SK-N-SH (cell line): ENCODE data around the gene AMELX. TPM values are rescaled to one million over a fixed set of nuclear protein-coding genes. Genes with fewer than 3 reads are reported as not detected.

Experiments used
- CTCF ChIA-PET: fragments of 300-600, 350-600 bp; formaldehyde crosslinking; extraction: SDS; loops from one replicate; lab custom pipeline; 2021; lab: Yijun Ruan, JAX
- POLR2A ChIA-PET: fragments of 350-600 bp; sonication (Branson Sonifier 250); formaldehyde crosslinking; extraction: SDS; loops from one replicate; lab custom pipeline; 2020; ENCODE audit warnings: antibody characterized with exemption, inconsistent platforms; lab: Yijun Ruan, JAX
- DNase-seq: peaks from one replicate; pipeline ENCODE4 v3.0.0; 2012
- H2AFZ ChIP-seq: fragments of 200-600 bp; sonication (generic); 2 replicates; pipeline ENCODE4 v1.8.1; 2016; ENCODE audit warnings: antibody characterized with exemption, mild to moderate bottlenecking, low read depth
- H3F3A ChIP-seq: fragments of 200-600 bp; sonication (generic); replicated peaks from 2 replicates; pipeline ENCODE3; 2016; ENCODE audit warnings: antibody characterized with exemption, mild to moderate bottlenecking; ENCODE audit not compliant: insufficient read depth
- H3K27ac ChIP-seq, 2 experiments: fragments of 200-500 bp in 1 of 2; fragments of 200-600 bp in 1 of 2; sonication (Bioruptor generic) in 1 of 2; sonication (generic), shearing (Covaris generic) in 1 of 2; 2 replicates each; pipeline versions ENCODE4 v1.5.1 to v1.6.1; 2014 to 2016; ENCODE audit warnings: low read depth in 2 of 2, inconsistent platforms in 1 of 2, low read length in 1 of 2, mild to moderate bottlenecking in 1 of 2, mixed read lengths in 1 of 2
- H3K27me3 ChIP-seq: fragments of 200-600 bp; sonication (generic), shearing (Covaris generic); 2 replicates; pipeline ENCODE4 v1.6.1; 2016; ENCODE audit warnings: mixed run types; ENCODE audit not compliant: insufficient read depth
- H3K36me3 ChIP-seq, 2 experiments: fragments of 200-500 bp in 1 of 2; fragments of 200-600 bp in 1 of 2; sonication (Bioruptor generic) in 1 of 2; sonication (generic) in 1 of 2; replicated peaks in 1 of 2; 2 replicates each; pipeline versions ENCODE3 to v1.5.1; 2014 to 2016; ENCODE audit warnings: low read length in 1 of 2, mild to moderate bottlenecking in 1 of 2; ENCODE audit not compliant: insufficient read depth in 2 of 2, control insufficient read depth in 1 of 2
- H3K4me1 ChIP-seq, 2 experiments: fragments of 200-500 bp in 1 of 2; fragments of 200-600 bp in 1 of 2; sonication (Bioruptor generic) in 1 of 2; sonication (generic), shearing (Covaris generic) in 1 of 2; 2 replicates each; pipeline versions ENCODE4 v1.5.1 to v1.6.1; 2014 to 2016; ENCODE audit warnings: low read depth in 1 of 2, low read length in 1 of 2, mixed run types in 1 of 2; ENCODE audit not compliant: insufficient read depth in 2 of 2, control insufficient read depth in 1 of 2
- H3K4me2 ChIP-seq: fragments of 200-600 bp; sonication (generic), shearing (Covaris generic); 2 replicates; pipeline ENCODE4 v1.6.1; 2017; ENCODE audit warnings: mixed run types
- H3K4me3 ChIP-seq, 2 experiments: fragments of 200-500 bp in 1 of 2; fragments of 200-600 bp in 1 of 2; sonication (Bioruptor generic) in 1 of 2; sonication (generic), shearing (Covaris generic) in 1 of 2; 2 replicates each; pipeline versions ENCODE4 v1.5.1 to v1.8.1; 2014 to 2016; ENCODE audit warnings: low read depth in 2 of 2, inconsistent platforms in 1 of 2, low read length in 1 of 2, mild to moderate bottlenecking in 1 of 2, mixed read lengths in 1 of 2, moderate library complexity in 1 of 2
- H3K79me2 ChIP-seq: fragments of 200-600 bp; sonication (generic); 2 replicates; pipeline ENCODE4 v1.8.1; 2017; ENCODE audit warnings: mild to moderate bottlenecking; ENCODE audit not compliant: insufficient read depth
- H3K9ac ChIP-seq: fragments of 200-600 bp; sonication (generic); 2 replicates; pipeline ENCODE4 v1.6.1; 2017; ENCODE audit warnings: mixed run types
- H3K9me2 ChIP-seq: fragments of 200-600 bp; sonication (generic); 2 replicates; pipeline ENCODE4 v1.6.1; 2017; ENCODE audit warnings: mixed run types
- H3K9me3 ChIP-seq: fragments of 200-600 bp; sonication (generic); 2 replicates; pipeline ENCODE4 v1.6.1; 2017; ENCODE audit warnings: mixed run types, mild to moderate bottlenecking, moderate library complexity
- H4K20me1 ChIP-seq: fragments of 200-600 bp; sonication (generic); 2 replicates; pipeline ENCODE4 v1.6.1; 2017; ENCODE audit warnings: mild to moderate bottlenecking, mixed run types; ENCODE audit not compliant: insufficient read depth
- CHD2 ChIP-seq: fragments of 150-350 bp; IDR thresholded peaks from 2 replicates; pipeline ENCODE4 v1.6.1; 2018; ENCODE audit warnings: low read length; ENCODE audit not compliant: partially characterized antibody
- FOSL2 ChIP-seq: IDR thresholded peaks from 2 replicates; pipeline ENCODE4 v1.4.0; 2012; ENCODE audit warnings: low read depth, mild to moderate bottlenecking, moderate library complexity, borderline replicate concordance
- FOXJ3 ChIP-seq: sonication (generic); formaldehyde crosslinking; IDR thresholded peaks from 2 replicates; pipeline ENCODE4 v1.5.1; 2020; ENCODE audit warnings: mild to moderate bottlenecking, missing genetic modification reagents
- MEF2A ChIP-seq: IDR thresholded peaks from 2 replicates; pipeline ENCODE4 v1.4.0; 2012; ENCODE audit warnings: low read depth, borderline replicate concordance
- NRF1 ChIP-seq: IDR thresholded peaks from 2 replicates; pipeline ENCODE4 v1.6.1; 2012; ENCODE audit warnings: low read depth, mild to moderate bottlenecking, low read length
- POLR2AphosphoS5 ChIP-seq: IDR thresholded peaks from 2 replicates; pipeline ENCODE4 v1.6.1; 2012; ENCODE audit warnings: low read depth, low read length
- REST ChIP-seq: IDR thresholded peaks from 2 replicates; pipeline ENCODE4 v1.6.1; 2012; ENCODE audit warnings: mild to moderate bottlenecking, low read depth, low read length, moderate library complexity
- RFX5 ChIP-seq: IDR thresholded peaks from 2 replicates; pipeline ENCODE4 v1.6.1; 2012; ENCODE audit warnings: mild to moderate bottlenecking, improper control_type of control experiment, low read length
- USF1 ChIP-seq: IDR thresholded peaks from 2 replicates; pipeline ENCODE4 v1.4.0; 2012; ENCODE audit warnings: low read depth, borderline replicate concordance
- YY1 ChIP-seq: IDR thresholded peaks from 2 replicates; pipeline ENCODE4 v1.4.0; 2012; ENCODE audit warnings: low read depth, mild to moderate bottlenecking
- ZBTB33 ChIP-seq: IDR thresholded peaks from 2 replicates; pipeline ENCODE4 v1.4.0; 2012; ENCODE audit warnings: low read depth, borderline replicate concordance
- WGBS: methylation state at CpG from one replicate; pipeline ENCODE4 v1.1.6; 2017; ENCODE audit warnings: low lambda C conversion rate; 5-methylcytosine and 5-hydroxymethylcytosine counted together
- polyA plus RNA-seq, 3 experiments: library from polyadenylated mRNA; depleted of rRNA; stranded (reverse); fragments of >200 nt; gene quantifications; 2 replicates each; pipeline ENCODE4 v1.2.3, GENCODE V29; 2012

AMELX gene
- polyA plus RNA-seq, 1 of the 3 experiments (the other 2 are of a cell fraction) = not detected

GRCh38 chrX:11334165-11334564 is 41.0 kb downstream of the AMELX start:
- CTCF ChIA-PET = no interaction called here
- H2AFZ ChIP-seq = no peak overlapping the region
- TF ChIP-seq REST (no peak), YY1 (no peak), FOXJ3 (CRISPR knock-in tag) (no peak), ZBTB33 (no peak), CHD2 (no peak), RFX5 (no peak), FOSL2 (no peak), USF1 (no peak), MEF2A (no peak), POLR2AphosphoS5 (no peak)
- H3K4me1 ChIP-seq = no peaks in the 10 kb centered on the region
- H3K27me3 ChIP-seq = peaks cover 4% of the 10 kb centered on the region; the same call in 1 of the 2 replicates
- POLR2A ChIA-PET = no interaction called here
- H3F3A ChIP-seq = no peaks in the 10 kb centered on the region
- no peaks in the 10 kb centered on the region for H3K36me3 ChIP-seq
- H3K9me2 ChIP-seq = no peaks in the 10 kb centered on the region
- no peak overlapping the region for H3K4me3 ChIP-seq
- no peaks in the 10 kb centered on the region for H3K9me3 ChIP-seq
- no peak overlapping the region for H3K9ac ChIP-seq
- H3K79me2 ChIP-seq = no peaks in the 10 kb centered on the region
- WGBS = 18% methylated on average over 2 of the region's 2 CpGs
- H3K27ac ChIP-seq = no peak overlapping the region
- no peak overlapping the region for H3K4me2 ChIP-seq
- H4K20me1 ChIP-seq = no peaks in the 10 kb centered on the region
- no peak for DNase-seq

GRCh38 chrX:11336201-11336600 is 43.0 kb downstream of the AMELX start:
- H3K4me2 ChIP-seq = no peak overlapping the region
- WGBS = 56% methylated on average over 2 of the region's 2 CpGs
- no peaks in the 10 kb centered on the region for H3K36me3 ChIP-seq
- peaks cover 4% of the 10 kb centered on the region; the same call in 1 of the 2 replicates for H3K27me3 ChIP-seq
- CTCF ChIA-PET = no interaction called here
- no peaks in the 10 kb centered on the region for H3K79me2 ChIP-seq
- DNase-seq = no peak
- H3K27ac ChIP-seq = no peak overlapping the region
- POLR2A ChIA-PET = no interaction called here
- H3K9me3 ChIP-seq = no peaks in the 10 kb centered on the region
- TF ChIP-seq NRF1 = no peak
- no peak for TF ChIP-seq FOSL2
- no peak overlapping the region for H2AFZ ChIP-seq
- no peak overlapping the region for H3K9ac ChIP-seq
- no peaks in the 10 kb centered on the region for H3K4me1 ChIP-seq
- H3F3A ChIP-seq = no peaks in the 10 kb centered on the region
- H3K9me2 ChIP-seq = no peaks in the 10 kb centered on the region
- H4K20me1 ChIP-seq = no peaks in the 10 kb centered on the region
- no peak overlapping the region for H3K4me3 ChIP-seq
